GM19324 (cell line): ENCODE results near the gene AXIN1.
"Not testable (repeated sequence)": the region's sequence is repeated elsewhere in the genome, so short reads cannot be mapped to it uniquely, and the experiment has no call there.

Experiments used
- ATAC-seq: cut with Tn5 transposase; IDR thresholded peaks from one replicate; pipeline ENCODE4 v1.9.1; 2021; ENCODE audit warnings: mild to moderate bottlenecking, moderate library complexity; ENCODE audit not compliant: unreplicated experiment, low FRiP score

The AXIN1 gene

GRCh38 chr16:352547-353403, at the start of gene AXIN1:
Gene AXIN1, minus strand, starts transcription at chr16:352723. Its CDS starts 5,698 bp downstream, at chr16:347025.
- peak; percentile 62 for ATAC-seq

DNA sequence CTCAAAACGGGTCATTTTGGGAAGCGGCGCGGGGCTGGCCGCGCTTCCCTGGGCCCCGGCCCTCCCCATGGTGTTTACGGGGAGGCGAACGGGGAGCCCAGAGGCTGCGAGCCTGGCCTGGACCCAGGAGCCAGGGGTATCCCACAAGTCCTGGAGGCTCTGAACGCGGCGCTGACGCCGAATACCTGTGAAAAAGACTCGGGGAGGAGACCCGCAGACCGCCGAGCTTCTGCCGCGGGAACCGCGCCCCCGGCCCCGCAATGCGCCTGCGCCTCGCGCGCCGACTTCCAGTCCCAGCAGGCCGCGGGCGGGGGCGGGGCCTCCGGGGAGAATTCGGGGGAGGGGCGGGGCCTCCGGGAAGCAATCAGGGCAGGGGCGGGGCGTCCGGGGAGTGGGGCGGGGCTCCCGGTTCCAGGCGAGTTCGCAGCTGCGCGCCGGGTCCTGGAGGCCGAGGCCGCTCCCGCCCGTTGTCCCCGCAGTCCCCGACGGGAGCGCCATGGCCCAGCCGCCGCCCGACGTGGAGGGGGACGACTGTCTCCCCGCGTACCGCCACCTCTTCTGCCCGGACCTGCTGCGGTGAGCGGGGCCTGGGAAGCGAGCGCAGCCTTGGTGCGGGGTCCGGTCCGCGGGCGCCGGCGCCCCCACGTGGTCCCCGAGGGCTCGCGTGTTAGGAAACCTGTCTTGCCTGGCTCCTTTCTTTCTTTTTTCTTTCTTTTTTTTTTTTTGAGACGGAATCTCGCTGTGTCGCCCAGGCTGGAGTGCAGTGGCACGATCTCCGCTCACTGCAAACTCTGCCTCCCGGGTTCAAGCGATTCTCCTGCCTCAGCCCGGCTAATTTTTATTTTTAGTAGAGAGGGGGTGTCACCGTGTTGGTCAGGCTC, 49.2 kb upstream of the AXIN1 start, which contains the start of gene DECR2:
Gene DECR2 (plus strand): TSS at position 418 of the 881 bp plus-strand sequence. CDS start 79 bp downstream, at position 497.
- peak; percentile 71 for ATAC-seq

- no peak for ATAC-seq
Observed at GRCh38 chr16:400061-400591, 47.6 kb upstream of the AXIN1 start.

DNA sequence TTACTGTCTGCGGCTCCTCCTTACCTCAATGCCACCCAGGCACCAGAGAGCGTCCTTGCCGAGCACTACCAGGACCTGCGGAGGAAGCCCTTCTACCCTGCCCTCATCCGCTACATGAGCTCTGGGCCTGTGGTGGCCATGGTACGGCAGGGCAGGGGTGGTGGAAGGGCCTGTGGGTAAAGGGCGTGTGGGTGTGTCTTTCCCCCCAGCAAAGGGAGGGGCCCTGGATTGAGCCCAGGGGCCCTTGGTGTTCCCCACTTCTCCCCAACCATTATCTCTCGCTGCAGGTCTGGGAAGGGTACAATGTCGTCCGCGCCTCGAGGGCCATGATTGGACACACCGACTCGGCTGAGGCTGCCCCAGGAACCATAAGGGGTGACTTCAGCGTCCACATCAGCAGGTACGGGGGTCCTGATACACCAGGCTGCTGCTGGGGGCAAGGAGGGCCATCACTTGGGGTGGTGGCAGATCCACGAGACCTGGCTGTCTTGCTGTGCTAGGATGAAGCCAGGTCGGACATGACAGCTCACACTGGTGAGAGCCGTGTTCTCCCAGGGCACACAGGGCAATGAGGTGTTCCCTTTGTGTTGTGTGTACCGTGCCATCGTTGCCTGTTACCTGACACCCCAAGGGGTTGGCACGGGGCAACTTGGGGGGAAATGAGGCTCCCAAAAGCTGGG, 47.0 kb upstream of the AXIN1 start:
- ATAC-seq, result no peak

GRCh38 chr16:398561-399339, 46.2 kb upstream of the AXIN1 start:
- ATAC-seq, result no peak

DNA sequence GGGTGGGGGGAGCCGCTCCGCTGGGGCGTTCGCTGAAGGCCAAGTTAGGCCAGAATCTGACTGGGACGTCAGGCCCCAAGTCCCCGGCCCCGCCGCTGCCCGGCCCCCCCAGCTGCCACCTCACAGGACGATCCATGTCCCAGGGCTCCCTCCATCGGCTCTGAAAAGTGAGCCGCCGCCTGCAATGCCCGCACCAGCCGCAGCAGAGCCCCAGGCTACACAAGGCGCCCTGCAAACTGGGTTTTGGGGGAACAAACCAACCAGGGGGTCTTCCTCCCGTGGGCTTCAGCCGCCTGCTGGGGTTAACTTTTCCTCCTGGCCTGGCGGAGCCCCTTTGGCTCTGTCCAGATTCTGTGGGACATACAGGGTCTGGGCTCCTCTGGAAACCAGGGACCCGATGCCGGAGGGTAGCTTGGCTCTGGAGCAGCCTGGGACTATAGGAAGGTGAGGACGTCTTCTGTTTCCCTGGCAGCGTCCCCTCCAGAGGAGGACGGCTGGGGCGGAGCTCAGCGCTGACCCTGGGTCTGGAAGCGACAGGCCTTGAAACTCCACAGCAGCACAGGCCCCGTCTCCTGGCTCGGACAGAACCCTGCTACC, 45.3 kb upstream of the AXIN1 start:
- ATAC-seq, result no peak

DNA sequence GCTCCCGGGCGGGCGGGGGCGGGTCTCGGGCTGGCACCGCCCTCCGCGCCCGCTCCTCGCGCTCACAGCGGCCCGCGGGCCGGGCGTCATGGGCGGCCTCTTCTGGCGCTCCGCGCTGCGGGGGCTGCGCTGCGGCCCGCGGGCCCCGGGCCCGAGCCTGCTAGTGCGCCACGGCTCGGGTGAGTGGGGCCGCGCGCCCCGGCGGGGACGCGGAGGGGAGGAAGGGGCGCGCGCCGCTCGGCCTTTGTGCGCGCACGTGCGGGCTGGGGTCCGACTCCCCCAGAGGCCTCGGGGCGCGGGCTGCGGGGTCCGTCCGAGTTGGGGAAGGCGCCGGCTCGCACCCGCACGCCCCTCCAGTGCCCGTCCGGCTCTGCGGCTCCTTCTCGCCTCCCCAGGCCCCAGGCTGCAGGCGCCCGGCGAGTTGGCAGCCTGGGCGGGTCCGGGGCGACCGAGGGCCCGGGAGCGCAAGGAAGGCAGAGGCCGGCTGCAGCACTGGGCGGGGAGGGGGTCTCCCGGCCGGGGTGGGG, 44.7 kb upstream of the AXIN1 start, which contains the start of gene NME4:
Gene NME4 (plus strand): TSS at position 65 of the 527 bp plus-strand sequence. CDS start 24 bp downstream, at position 89.
- no peak for ATAC-seq

DNA sequence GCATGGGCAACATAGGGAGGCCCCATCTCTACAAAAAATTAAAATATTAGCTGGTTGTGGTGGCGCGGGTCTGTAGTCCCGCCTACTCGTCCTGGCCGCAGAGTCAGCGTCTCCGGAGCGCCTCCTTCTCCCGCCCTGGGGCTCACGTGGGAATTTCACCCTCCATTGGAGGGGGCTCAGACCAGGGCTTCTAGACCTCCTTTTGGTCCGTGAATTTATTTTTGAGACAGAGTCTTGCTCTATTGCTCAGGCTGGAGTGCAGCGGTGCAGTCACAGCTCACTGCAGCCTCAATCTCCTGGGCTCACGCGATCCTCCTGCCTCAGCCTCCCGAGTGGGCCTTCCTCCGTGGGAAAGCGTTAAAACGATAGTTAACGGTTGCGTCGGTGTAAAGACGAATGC, 44.1 kb upstream of the AXIN1 start:
- ATAC-seq, result no peak

GRCh38 chr16:396199-396598, 43.7 kb upstream of the AXIN1 start:
- no peak for ATAC-seq

GRCh38 chr16:392450-393030, 40.0 kb upstream of the AXIN1 start:
- ATAC-seq, result no peak

GRCh38 chr16:391885-392335, 39.4 kb upstream of the AXIN1 start:
- ATAC-seq, result no peak

GRCh38 chr16:389352-389751, 36.8 kb upstream of the AXIN1 start:
- ATAC-seq, result no peak

DNA sequence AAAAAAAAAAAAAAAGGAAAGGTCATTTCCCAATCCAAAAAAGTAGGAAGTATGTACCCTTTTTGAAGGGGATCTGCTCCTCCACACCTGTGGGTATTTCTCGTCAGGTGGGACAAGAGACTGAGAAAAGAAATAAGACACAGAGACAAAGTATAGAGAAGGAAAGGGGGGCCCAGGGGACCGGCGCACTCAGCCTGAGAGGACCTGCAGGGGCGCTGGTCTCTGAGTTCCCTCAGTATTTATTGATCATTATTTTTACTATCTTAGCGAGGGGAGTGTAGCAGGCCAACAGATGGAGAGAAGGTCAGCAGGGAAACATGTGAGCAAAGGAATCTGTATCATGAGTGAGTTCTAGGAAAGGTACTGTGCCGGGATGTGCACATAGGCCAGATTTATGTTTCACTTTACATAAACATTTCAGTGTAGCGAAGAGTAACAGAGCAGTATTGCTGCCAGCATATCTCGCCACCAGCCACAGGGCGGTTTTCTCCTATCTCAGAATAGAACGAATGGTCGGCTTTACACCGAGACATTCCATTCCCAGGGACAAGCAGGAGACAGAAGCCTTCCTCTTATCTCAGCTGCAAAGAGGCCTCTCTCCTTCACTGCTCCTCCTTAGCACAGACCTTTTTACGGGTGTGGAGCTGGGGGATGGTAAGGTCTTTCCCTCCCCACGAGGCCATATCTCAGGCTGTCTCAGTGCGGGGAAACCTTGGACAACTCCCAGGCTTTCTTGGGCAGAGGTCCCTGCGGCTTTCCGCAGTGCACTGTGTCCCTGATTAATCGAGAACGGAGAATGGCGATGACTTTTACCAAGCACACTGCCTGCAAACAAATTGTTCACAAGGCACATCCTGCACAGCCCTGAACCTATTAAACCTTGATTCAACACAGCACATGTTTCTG, 35.5 kb upstream of the AXIN1 start:
- ATAC-seq, result not testable (repeated sequence)

- ATAC-seq, result no peak
Observed at GRCh38 chr16:386641-387156, 34.2 kb upstream of the AXIN1 start.

- no peak for ATAC-seq
Observed at GRCh38 chr16:383326-384051, 31.0 kb upstream of the AXIN1 start.
